Measurements from ENCODE around the gene UQCC2.
A peak's percentile ranks its signal among the peaks of the same experiment; 100 is the strongest.

Gene UQCC2

DNA sequence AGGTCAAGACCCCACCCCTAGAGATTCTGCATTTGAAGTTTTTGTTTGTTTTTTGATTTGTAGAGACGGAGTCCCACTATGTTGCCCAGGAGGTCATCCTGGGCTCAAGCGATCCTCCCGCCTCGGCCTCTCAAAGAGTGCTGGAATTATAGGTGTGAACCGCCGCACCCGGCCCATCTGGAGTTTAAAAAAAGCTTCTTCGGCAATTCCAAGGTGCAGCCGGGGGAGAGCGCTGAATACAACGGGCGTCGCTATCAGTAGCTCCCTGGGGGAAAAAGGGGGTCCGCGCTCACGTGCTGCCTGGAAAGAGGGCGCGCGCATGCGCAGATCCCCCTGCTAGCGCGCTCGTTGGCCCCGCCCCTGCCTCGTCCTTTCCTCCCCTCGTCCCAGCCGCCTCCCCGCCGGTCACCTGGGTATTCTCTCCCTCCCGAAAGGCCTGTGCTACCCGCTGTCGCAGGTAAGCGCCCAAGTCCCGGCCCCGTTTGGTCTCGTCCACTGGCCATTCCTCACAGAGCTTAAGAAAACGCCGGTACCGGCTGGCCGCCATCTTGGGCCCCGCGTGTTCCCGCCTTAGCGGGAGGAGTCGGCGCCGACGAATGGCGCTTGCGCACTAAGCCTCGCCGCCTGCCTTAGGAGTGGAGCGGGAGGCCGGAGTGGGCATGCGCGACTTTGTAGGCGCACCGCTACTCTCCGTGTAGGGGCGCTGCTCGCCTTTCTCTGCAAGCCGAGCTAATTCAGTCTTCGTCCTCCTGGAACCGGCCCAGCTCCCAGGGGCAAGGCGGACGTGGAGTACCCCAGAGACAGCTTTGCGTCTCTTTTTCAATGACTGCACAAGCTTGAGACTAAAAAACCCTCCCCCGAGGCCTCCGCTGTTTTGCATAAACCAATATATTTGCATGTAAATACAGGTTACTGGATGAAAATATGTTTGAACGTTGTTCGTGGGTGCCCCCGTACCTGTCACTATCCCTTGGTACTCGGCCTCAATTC, at the start of gene UQCC2:
TSS of gene UQCC2 (minus strand) at position 561 of the 990 bp plus-strand sequence. CDS start at position 547, 14 bp downstream.
- DNase-seq (ENCODE audit: low read depth): peak; percentile 79
- peak within 1 kb of the TSS; percentile 90 for H3K4me3 ChIP-seq (ENCODE audit: low read length)
- TF ChIP-seq, protein P1, sequence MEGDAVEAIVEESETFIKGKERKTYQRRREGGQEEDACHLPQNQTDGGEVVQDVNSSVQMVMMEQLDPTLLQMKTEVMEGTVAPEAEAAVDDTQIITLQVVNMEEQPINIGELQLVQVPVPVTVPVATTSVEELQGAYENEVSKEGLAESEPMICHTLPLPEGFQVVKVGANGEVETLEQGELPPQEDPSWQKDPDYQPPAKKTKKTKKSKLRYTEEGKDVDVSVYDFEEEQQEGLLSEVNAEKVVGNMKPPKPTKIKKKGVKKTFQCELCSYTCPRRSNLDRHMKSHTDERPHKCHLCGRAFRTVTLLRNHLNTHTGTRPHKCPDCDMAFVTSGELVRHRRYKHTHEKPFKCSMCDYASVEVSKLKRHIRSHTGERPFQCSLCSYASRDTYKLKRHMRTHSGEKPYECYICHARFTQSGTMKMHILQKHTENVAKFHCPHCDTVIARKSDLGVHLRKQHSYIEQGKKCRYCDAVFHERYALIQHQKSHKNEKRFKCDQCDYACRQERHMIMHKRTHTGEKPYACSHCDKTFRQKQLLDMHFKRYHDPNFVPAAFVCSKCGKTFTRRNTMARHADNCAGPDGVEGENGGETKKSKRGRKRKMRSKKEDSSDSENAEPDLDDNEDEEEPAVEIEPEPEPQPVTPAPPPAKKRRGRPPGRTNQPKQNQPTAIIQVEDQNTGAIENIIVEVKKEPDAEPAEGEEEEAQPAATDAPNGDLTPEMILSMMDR (conservative IDR thresholded peaks at IDR 0.05; ENCODE audit: low read depth, low read length): peak; percentile 61

DNA sequence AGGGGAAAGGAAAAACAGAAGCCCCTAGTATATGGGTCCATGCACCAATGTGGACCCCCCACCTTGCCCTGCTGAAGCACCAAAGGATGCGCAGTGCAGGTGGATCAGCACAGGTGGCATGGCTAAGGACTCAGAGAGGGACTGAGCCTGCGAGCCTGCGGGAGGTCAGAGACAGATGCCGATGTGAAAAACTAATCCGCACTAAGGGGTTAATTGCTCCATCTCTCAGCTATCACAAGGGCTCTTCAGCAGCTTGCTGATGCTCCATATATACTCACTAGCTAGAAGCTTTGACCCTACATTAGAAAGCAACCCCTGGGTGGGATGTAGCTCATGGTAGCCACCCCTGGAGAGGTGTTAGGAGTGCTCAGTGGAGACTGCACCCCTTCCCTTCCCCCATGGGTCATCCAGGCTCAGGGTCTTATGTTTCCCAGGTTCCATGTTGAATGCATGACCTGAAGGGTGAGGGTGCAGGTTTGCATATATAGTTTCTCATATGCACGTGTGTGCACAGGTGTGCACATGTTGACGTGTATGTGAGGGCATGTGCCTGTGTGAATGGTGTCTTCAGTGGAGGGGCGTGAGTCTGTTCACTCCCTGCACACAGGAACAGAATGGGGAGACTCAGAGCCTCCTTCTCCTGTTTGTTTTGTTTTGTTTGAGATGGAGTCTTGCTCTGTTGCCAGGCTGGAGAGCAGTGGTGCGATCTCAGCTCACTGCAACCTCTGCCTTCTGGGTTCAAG, 48.6 kb upstream of the UQCC2 start:
- DNase-seq (ENCODE audit: low read depth): no peak
- TF ChIP-seq, protein P1 (conservative IDR thresholded peaks at IDR 0.05; ENCODE audit: low read depth, low read length): no peak
- no peak overlapping the region for H3K4me3 ChIP-seq (ENCODE audit: low read length)

DNA sequence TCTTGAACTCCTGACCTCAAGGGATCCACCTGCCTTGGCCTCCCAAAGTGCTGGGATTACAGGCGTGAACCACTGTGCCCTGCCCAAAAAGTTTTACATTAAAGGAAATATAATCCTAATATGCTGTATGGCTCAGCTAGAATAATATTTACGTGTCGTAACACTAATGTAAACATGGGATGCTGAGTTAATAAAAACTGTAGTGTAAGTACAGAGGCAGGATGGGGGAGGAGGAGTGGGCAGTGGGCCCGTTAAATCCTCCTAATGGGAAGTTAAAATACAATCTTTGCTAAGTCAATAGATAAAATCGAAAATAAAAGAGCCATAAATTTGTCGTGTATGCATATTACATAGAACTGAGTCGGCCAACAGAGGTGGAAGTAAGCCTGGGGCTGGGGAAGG, 47.3 kb upstream of the UQCC2 start:
- no peak overlapping the region for H3K4me3 ChIP-seq (ENCODE audit: low read length)
- TF ChIP-seq, protein P1 (conservative IDR thresholded peaks at IDR 0.05; ENCODE audit: low read depth, low read length): no peak
- no peak for DNase-seq (ENCODE audit: low read depth)

DNA sequence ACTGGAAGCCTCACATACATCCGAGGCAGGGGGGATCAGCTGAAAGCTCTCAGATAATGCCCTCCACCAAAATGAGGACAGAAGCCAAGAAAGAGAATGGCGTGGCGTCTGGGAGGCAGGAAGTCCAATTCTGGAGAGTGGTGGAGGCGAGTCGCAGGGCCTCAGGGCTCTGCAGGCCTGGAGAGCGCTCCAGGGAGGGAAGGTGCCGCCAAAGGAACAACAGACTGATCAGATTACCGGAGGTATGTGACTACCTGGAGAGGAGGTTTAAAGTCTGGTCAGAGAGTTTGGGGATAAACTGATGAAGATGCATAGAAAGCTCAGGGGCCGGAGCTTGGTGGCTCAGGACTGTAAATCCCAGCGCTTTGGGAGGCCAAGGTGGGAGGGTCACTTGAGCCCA, 46.4 kb upstream of the UQCC2 start:
- no peak overlapping the region for H3K4me3 ChIP-seq (ENCODE audit: low read length)
- DNase-seq (ENCODE audit: low read depth): no peak
- TF ChIP-seq, protein P1 (conservative IDR thresholded peaks at IDR 0.05; ENCODE audit: low read depth, low read length): no peak

DNA sequence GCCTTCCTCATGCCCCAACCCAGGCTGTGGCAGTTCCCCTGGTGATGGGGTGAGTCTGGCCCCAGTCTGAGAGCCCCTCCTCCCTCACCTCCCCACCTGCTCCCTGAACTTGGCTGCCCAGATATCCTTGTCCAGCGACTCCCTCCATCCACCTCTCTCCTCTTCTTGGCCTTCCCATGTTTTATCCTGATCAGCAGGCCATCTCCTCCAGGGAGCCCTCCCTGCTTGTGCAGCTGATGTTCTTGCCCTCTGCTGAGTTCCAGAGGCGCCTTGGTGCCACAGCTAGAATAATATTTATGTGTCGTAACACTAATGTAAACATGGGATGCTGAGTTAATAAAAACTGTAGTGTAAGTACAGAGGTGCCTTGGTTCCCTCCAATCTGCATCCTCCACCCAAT, 45.6 kb upstream of the UQCC2 start:
- DNase-seq (ENCODE audit: low read depth): no peak
- no peak overlapping the region for H3K4me3 ChIP-seq (ENCODE audit: low read length)
- TF ChIP-seq, protein P1 (conservative IDR thresholded peaks at IDR 0.05; ENCODE audit: low read depth, low read length): no peak

DNA sequence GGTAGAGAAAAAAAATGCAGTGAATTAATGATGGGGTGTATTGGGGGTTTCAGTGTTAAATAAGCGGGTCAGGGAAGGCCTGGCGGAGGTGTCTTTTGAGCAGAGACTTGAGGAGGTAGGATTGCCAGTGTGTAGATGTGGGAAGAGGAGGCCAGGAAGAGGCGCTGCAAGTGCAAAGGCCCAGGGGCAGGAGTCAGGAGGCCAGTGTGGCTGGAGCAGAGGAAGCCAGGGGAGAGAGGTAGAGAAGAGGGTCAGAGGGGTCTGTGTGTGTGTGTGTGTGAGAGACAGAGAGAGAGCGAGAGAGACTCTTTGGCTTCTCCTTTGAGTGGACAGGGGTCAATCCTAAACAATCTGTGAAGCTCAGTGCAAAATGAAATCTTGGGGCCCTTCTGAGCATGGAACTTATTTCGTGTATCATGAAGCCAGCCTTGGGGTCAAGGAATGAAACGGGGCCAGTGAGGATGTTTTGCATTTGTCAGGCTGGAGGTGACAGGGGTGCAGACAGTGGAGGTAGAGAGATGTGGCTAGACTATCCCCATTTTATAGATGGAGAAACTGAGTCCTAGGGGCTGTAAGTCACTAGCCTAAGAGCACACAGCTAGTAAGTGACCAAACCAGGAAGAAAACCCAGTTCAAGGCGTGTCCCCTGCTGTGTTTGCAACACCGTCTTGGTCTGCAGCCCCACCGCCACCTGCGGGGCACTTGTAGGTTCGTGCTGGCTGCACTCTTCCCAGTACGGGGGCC, 44.9 kb upstream of the UQCC2 start:
- no peak overlapping the region for H3K4me3 ChIP-seq (ENCODE audit: low read length)
- TF ChIP-seq, protein P1 (conservative IDR thresholded peaks at IDR 0.05; ENCODE audit: low read depth, low read length): no peak
- DNase-seq (ENCODE audit: low read depth): no peak

All from retinal pigment epithelial cell (primary cell).